IMR-90 (cell line): ENCODE data around the gene HLA-B. TPM values are rescaled to one million over a fixed set of nuclear protein-coding genes. Genes with fewer than 3 reads are reported as not detected.

Experiments
- ATAC-seq: fragments of 200-7000 bp; cut with Tn5 transposase; 2 replicates; pipeline ENCODE4 v1.9.1; 2020; ENCODE audit warnings: low read depth, mild to moderate bottlenecking, moderate library complexity
- BruUV-seq: library from RNA; stranded (reverse); fragments of 400-500 nt; replicated peaks from 2 replicates; lab custom pipeline; 2021; lab: Mats Ljungman, UMichigan
- CTCF ChIA-PET: fragments of 300-600 bp; formaldehyde crosslinking; extraction: SDS; loops from one replicate; lab custom pipeline; 2021; ENCODE audit warnings: antibody characterized with exemption; lab: Yijun Ruan, JAX
- POLR2A ChIA-PET: fragments of 300-600 bp; sonication (Branson Sonifier 250); formaldehyde crosslinking; loops from one replicate; lab custom pipeline; 2022; ENCODE audit warnings: antibody characterized with exemption; ENCODE audit not compliant: unreplicated experiment; lab: Charles Lee
- DNase-seq: peaks from one replicate; pipeline ENCODE4 v3.0.0; 2013
- H2AFZ ChIP-seq: replicated peaks from 2 replicates; pipeline ENCODE3; 2013; ENCODE audit warnings: low read length, mild to moderate bottlenecking; ENCODE audit not compliant: poor library complexity
- H2AK5ac ChIP-seq: 2 replicates; pipeline ENCODE4 v1.6.1; 2013; ENCODE audit warnings: low read depth, low read length, inconsistent platforms
- H2AK9ac ChIP-seq: replicated peaks from 2 replicates; pipeline ENCODE3; 2013; ENCODE audit warnings: mild to moderate bottlenecking, low read depth, low read length, moderate library complexity; ENCODE audit not compliant: poor library complexity
- H2BK120ac ChIP-seq: 2 replicates; pipeline ENCODE4 v1.6.1; 2013; ENCODE audit warnings: low read depth, low read length, inconsistent platforms
- H2BK15ac ChIP-seq: 3 replicates; pipeline ENCODE4 v1.6.1; 2013; ENCODE audit warnings: low read depth, low read length, inconsistent platforms
- H2BK20ac ChIP-seq: 2 replicates; pipeline ENCODE4 v1.6.1; 2013; ENCODE audit warnings: low read depth, mild to moderate bottlenecking, inconsistent platforms, low read length, moderate library complexity
- H2BK5ac ChIP-seq: 2 replicates; pipeline ENCODE4 v1.6.1; 2013; ENCODE audit warnings: mild to moderate bottlenecking, low read depth, low read length, inconsistent platforms; ENCODE audit not compliant: poor library complexity, severe bottlenecking
- H3K14ac ChIP-seq: replicated peaks from 2 replicates; pipeline ENCODE4 v1.6.1; 2013; ENCODE audit warnings: low read depth, low read length, inconsistent platforms
- H3K18ac ChIP-seq: 2 replicates; pipeline ENCODE4 v1.6.1; 2013; ENCODE audit warnings: low read depth, low read length, control low read depth
- H3K23ac ChIP-seq: 2 replicates; pipeline ENCODE4 v1.6.1; 2013; ENCODE audit warnings: low read depth, low read length, inconsistent platforms
- H3K27ac ChIP-seq: 2 replicates; pipeline ENCODE4 v1.5.1; 2013; ENCODE audit warnings: mild to moderate bottlenecking, control low read depth, low read length; ENCODE audit not compliant: insufficient read depth
- H3K27me3 ChIP-seq: 2 replicates; pipeline ENCODE4 v1.6.1; 2013; ENCODE audit warnings: low read length; ENCODE audit not compliant: control insufficient read depth, insufficient read depth
- H3K36me3 ChIP-seq: 2 replicates; pipeline ENCODE4 v1.6.1; 2013; ENCODE audit warnings: low read length, mixed read lengths; ENCODE audit not compliant: control insufficient read depth, insufficient read depth
- H3K4ac ChIP-seq: 2 replicates; pipeline ENCODE4 v1.6.1; 2013; ENCODE audit warnings: low read depth, low read length, inconsistent platforms
- H3K4me1 ChIP-seq: 2 replicates; pipeline ENCODE4 v1.6.1; 2013; ENCODE audit warnings: low read length, mixed read lengths; ENCODE audit not compliant: control insufficient read depth, insufficient read depth
- H3K4me2 ChIP-seq: 2 replicates; pipeline ENCODE4 v1.6.1; 2013; ENCODE audit warnings: low read depth, mild to moderate bottlenecking, control low read depth, low read length, moderate library complexity
- H3K4me3 ChIP-seq: 2 replicates; pipeline ENCODE4 v1.5.1; 2013; ENCODE audit warnings: low read depth, mild to moderate bottlenecking, control low read depth, low read length, moderate library complexity; ENCODE audit not compliant: insufficient read depth
- H3K56ac ChIP-seq: 2 replicates; pipeline ENCODE4 v1.6.1; 2013; ENCODE audit warnings: low read length, inconsistent platforms; ENCODE audit not compliant: insufficient read depth; ENCODE audit errors: extremely low read depth
- H3K79me1 ChIP-seq, 2 experiments: 2 replicates each; pipeline ENCODE4 v1.6.1; 2013; ENCODE audit warnings: low read length in 2 of 2, inconsistent platforms in 1 of 2, low read depth in 1 of 2
- H3K9ac ChIP-seq: 2 replicates; pipeline ENCODE4 v1.6.1; 2013; ENCODE audit warnings: low read depth, low read length, control low read depth
- H3K9me1 ChIP-seq: 2 replicates; pipeline ENCODE4 v1.6.1; 2013; ENCODE audit warnings: low read length, inconsistent platforms; ENCODE audit not compliant: insufficient read depth
- H3K9me3 ChIP-seq: 2 replicates; pipeline ENCODE4 v1.6.1; 2013; ENCODE audit warnings: low read length; ENCODE audit not compliant: control insufficient read depth, insufficient read depth
- H4K20me1 ChIP-seq: 2 replicates; pipeline ENCODE4 v1.6.1; 2013; ENCODE audit warnings: low read length, inconsistent platforms; ENCODE audit not compliant: insufficient read depth
- H4K5ac ChIP-seq: 2 replicates; pipeline ENCODE4 v1.6.1; 2013; ENCODE audit warnings: mild to moderate bottlenecking, low read depth, low read length, control low read depth
- H4K8ac ChIP-seq, 2 experiments: 2 replicates each; pipeline ENCODE4 v1.6.1; 2013; ENCODE audit warnings: low read depth in 2 of 2, low read length in 2 of 2, control low read depth in 1 of 2, inconsistent platforms in 1 of 2
- H4K91ac ChIP-seq: 2 replicates; pipeline ENCODE4 v1.6.1; 2013; ENCODE audit warnings: low read depth, low read length, inconsistent platforms; ENCODE audit not compliant: insufficient read depth
- CEBPB ChIP-seq: IDR thresholded peaks from 2 replicates; pipeline ENCODE4 v1.6.1; 2012; ENCODE audit warnings: low read depth, low read length, improper control_type of control experiment
- CHD1 ChIP-seq: IDR thresholded peaks from 2 replicates; pipeline ENCODE4 v1.6.1; 2012; ENCODE audit warnings: low read depth, low read length, improper control_type of control experiment
- CTCF ChIP-seq: conservative IDR thresholded peaks from 2 replicates; pipeline ENCODE4 v1.5.1; 2012; ENCODE audit warnings: mild to moderate bottlenecking, low read depth, low read length, improper control_type of control experiment
- ELK1 ChIP-seq: fragments of 150-350 bp; IDR thresholded peaks from 2 replicates; pipeline ENCODE4 v1.6.1; 2016; ENCODE audit warnings: low read depth, mild to moderate bottlenecking, low read length, moderate library complexity, borderline replicate concordance
- FOS ChIP-seq: fragments of 150-350 bp; IDR thresholded peaks from 2 replicates; pipeline ENCODE4 v1.6.1; 2016; ENCODE audit warnings: low read depth, low read length
- MAZ ChIP-seq: IDR thresholded peaks from 2 replicates; pipeline ENCODE4 v1.6.1; 2012; ENCODE audit warnings: low read depth, mild to moderate bottlenecking, low read length, improper control_type of control experiment, moderate library complexity, borderline replicate concordance
- MXI1 ChIP-seq: IDR thresholded peaks from 2 replicates; pipeline ENCODE4 v1.6.1; 2012; ENCODE audit warnings: low read depth, mild to moderate bottlenecking, low read length, moderate library complexity, borderline replicate concordance
- NFE2L2 ChIP-seq: fragments of 150-350 bp; IDR thresholded peaks from 2 replicates; pipeline ENCODE4 v1.6.1; 2016; ENCODE audit warnings: low read depth, mild to moderate bottlenecking, low read length
- POLR2A ChIP-seq: IDR thresholded peaks from 2 replicates; pipeline ENCODE4 v1.6.1; 2012; ENCODE audit warnings: mild to moderate bottlenecking, low read depth, low read length
- RAD21 ChIP-seq: IDR thresholded peaks from 2 replicates; pipeline ENCODE4 v1.6.1; 2012; ENCODE audit warnings: low read length, improper control_type of control experiment
- RFX5 ChIP-seq: IDR thresholded peaks from 2 replicates; pipeline ENCODE4 v1.8.0; 2012; ENCODE audit warnings: low read depth, mild to moderate bottlenecking, low read length, moderate library complexity
- SMC3 ChIP-seq: fragments of 150-350 bp; IDR thresholded peaks from 2 replicates; pipeline ENCODE4 v1.6.1; 2016; ENCODE audit warnings: low read depth, mild to moderate bottlenecking, antibody characterized with exemption, low read length, moderate library complexity
- USF2 ChIP-seq: fragments of 150-350 bp; IDR thresholded peaks from 2 replicates; pipeline ENCODE4 v1.6.1; 2017; ENCODE audit warnings: mild to moderate bottlenecking, antibody characterized with exemption, low read length, low read depth
- WGBS, 2 experiments: methylation state at CpG; one replicate each; pipeline versions ENCODE4 v1.1.5 to v1.1.7; 2013; ENCODE audit warnings: missing lambda C conversion rate in 2 of 2; ENCODE audit not compliant: insufficient read length in 1 of 2; ENCODE audit errors: extremely low coverage in 2 of 2; 5-methylcytosine and 5-hydroxymethylcytosine counted together
- dilution Hi-C: fragments of 300-500 bp; cut with HindIII; formaldehyde crosslinking; loops from one replicate; pipeline ENCODE4 v1.14.3; 2018; ENCODE audit warnings: low sequenced_read_pairs; ENCODE audit not compliant: unreplicated experiment
- in situ Hi-C: fragments of 300-500 bp; cut with MboI; formaldehyde crosslinking; loops from 3 replicates; pipeline ENCODE4 v1.14.3; 2019; ENCODE audit warnings: low sequenced_read_pairs, inconsistent platforms, mixed read lengths
- intact Hi-C: fragments of 100-400 bp; cut with micrococcal nuclease; formaldehyde crosslinking; loops from 2 replicates; pipeline ENCODE4 v1.10.0; 2022
- polyA plus RNA-seq, 3 experiments: library from polyadenylated mRNA; depleted of rRNA; stranded (reverse); fragments of >200 nt; gene quantifications; 2 replicates each; pipeline ENCODE4 v1.2.3, GENCODE V29; 2012; ENCODE audit warnings: low replicate concordance in 1 of 3
- total RNA-seq: library from RNA; depleted of rRNA; stranded (reverse); fragments of >200 nt; gene quantifications from 2 replicates; pipeline ENCODE4 v1.2.3, GENCODE V29; 2012

The HLA-B gene
- total and polyA plus RNA-seq, 2 of the 4 experiments (the other 2 are of a cell fraction): 44.1 to 309 TPM

- TF ChIP-seq CTCF (peak; percentile 67), NFE2L2 (no peak)
Observed at GRCh38 chr6:31396422-31397152, 39.6 kb upstream of the HLA-B start (continued).

- H3K18ac ChIP-seq: no peak overlapping the region
- TF ChIP-seq SMC3 (no peak), POLR2A (no peak), FOS (no peak), USF2 (no peak), CHD1 (no peak), CEBPB (no peak), MAZ (no peak), RAD21 (no peak), ELK1 (no peak), RFX5 (no peak), MXI1 (no peak)
Observed at GRCh38 chr6:31395832-31396231, 38.9 kb upstream of the HLA-B start.

More at GRCh38 chr6:31395832-31396231, 38.9 kb upstream of the HLA-B start:
- Histone ChIP-seq H3K79me1 (peaks cover 0 to 28% of the 10 kb centered on the region in 2 experiments; a peak in 2 of 4 replicates), H3K9ac (no peak overlapping the region), H3K14ac (no peak overlapping the region), H3K27ac (no peak overlapping the region), H4K8ac (peak overlapping the region in 1 of 2 experiments; percentile 19; a peak in 1 of 4 replicates), H3K9me1 (no peaks in the 10 kb centered on the region; the same call in none of the 2 replicates), H3K23ac (no peak overlapping the region), H2BK120ac (peak overlapping the region; percentile 48; the same call in 1 of the 2 replicates), H2AFZ (peak overlapping the region; percentile 6), H2BK5ac (no peak overlapping the region), H3K4me1 (no peaks in the 10 kb centered on the region), H3K27me3 (no peaks in the 10 kb centered on the region), H3K4me2 (no peak overlapping the region), H2BK15ac (peak overlapping the region; percentile 31; the same call in 1 of the 3 replicates), H3K36me3 (no peaks in the 10 kb centered on the region), H2BK20ac (no peak overlapping the region), H4K20me1 (no peaks in the 10 kb centered on the region), H4K91ac (peak overlapping the region; percentile 13; the same call in 1 of the 2 replicates), H3K56ac (no peak overlapping the region), H4K5ac (no peak overlapping the region), H2AK5ac (peak overlapping the region; percentile 38; the same call in 1 of the 2 replicates), H3K4me3 (no peak overlapping the region), H2AK9ac (peak overlapping the region; percentile 55), H3K4ac (peak overlapping the region; percentile 61; the same call in 1 of the 2 replicates), H3K9me3 (no peaks in the 10 kb centered on the region)
- in situ Hi-C loops: no loop called here
- intact Hi-C loops: loop anchor here (5.0 kb wide), 1 partner anchor 201 kb away; no protein-coding TSS in a partner anchor
- dilution Hi-C loops: no loop called here
- ChIA-PET POLR2A (no interaction called here), CTCF (no interaction called here)
- BruUV-seq: no TSS peak
- ATAC-seq: no peak
- DNase-seq: no peak
- no CpG with 5 or more reads among the region's 7 CpGs for WGBS, 2 experiments
